H1 (cell line): ENCODE results near the gene BLOC1S4. TPM values are rescaled to one million over a fixed set of nuclear protein-coding genes. Genes with fewer than 3 reads are reported as not detected.

Experiments used
- RAD21 ChIP-seq, 2 experiments: IDR thresholded peaks in 1 of 2; conservative IDR thresholded peaks in 1 of 2; 2 replicates each; pipeline ENCODE4 v1.6.1; 2011; ENCODE audit warnings: low read depth in 2 of 2, low read length in 2 of 2, improper control_type of control experiment in 1 of 2, inconsistent platforms in 1 of 2, mild to moderate bottlenecking in 1 of 2, moderate library complexity in 1 of 2
- polyA plus RNA-seq, 7 experiments: library from polyadenylated mRNA; depleted of rRNA in 3 of 7; stranded (reverse) in 5 of 7; unstranded in 2 of 7; fragments of >200 nt in 5 of 7; fragments of 200-250 nt in 2 of 7; gene quantifications; 1 replicate in 5 of 7; 2 replicates in 1 of 7; 4 replicates in 1 of 7; pipeline versions ENCODE4 v1.2.1 to v1.2.3, GENCODE V29; 2011 to 2013; ENCODE audit warnings: missing spikeins in 2 of 7, mixed read lengths in 2 of 7
- total RNA-seq: library from RNA; stranded (reverse); fragmentation: NEBNext Ultra II Directional; extraction: Animal tissue kit (Norgen Biotek cat#: 25700); gene quantifications from 2 replicates; pipeline ENCODE4 v1.2.1, GENCODE V29; 2021
- TF ChIP-seq, protein P1 (sequence below): IDR thresholded peaks from 2 replicates; pipeline ENCODE4 v1.6.1; 2012; ENCODE audit warnings: inconsistent platforms
- TF ChIP-seq, protein P2 (sequence below): IDR thresholded peaks from 2 replicates; pipeline ENCODE4 v1.6.1; 2012; ENCODE audit warnings: low read length, inconsistent platforms

Gene BLOC1S4
- total and polyA plus RNA-seq, 2 of the 8 experiments (the other 6 are each of a cell fraction or from before 2014, with no cell fraction given) = 19.1 to 27.8 TPM

DNA sequence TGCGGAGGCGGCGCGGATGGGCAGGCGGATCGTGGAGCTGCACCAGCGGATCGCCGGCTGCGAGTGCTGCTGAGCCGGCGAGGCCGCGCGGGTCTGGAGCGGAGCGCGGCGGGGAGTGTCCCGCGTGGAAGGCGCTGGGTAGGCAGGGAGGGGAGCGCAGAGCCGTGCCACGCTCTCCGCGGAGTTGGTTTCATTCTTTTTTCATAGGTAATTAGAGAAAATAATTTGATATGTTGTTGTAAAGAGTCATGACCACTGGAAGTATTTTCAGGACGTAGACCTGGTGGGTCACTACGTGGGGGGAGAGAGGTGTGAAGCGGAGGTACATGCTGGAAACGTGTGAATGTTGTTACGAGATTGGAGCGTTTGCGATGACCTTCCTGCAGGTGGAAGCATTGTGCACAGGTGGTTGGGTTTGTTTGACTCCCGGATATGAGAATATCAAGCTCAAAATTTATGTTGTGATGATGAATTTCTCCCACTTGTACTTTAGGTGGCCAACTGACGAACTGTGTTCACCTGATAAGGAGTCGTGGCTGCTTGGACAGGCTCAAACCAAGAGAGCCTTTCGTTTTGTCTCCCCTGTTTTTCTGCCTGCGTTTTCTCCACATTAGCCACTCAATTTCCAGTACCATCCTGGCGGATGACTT, 41.3 kb upstream of the BLOC1S4 start (continued):
- TF ChIP-seq, protein P1, sequence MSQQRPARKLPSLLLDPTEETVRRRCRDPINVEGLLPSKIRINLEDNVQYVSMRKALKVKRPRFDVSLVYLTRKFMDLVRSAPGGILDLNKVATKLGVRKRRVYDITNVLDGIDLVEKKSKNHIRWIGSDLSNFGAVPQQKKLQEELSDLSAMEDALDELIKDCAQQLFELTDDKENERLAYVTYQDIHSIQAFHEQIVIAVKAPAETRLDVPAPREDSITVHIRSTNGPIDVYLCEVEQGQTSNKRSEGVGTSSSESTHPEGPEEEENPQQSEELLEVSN = peak; percentile 79
- TF ChIP-seq RAD21 (IDR thresholded peaks at IDR 0.05 in 1 of 2, conservative IDR thresholded peaks at IDR 0.05 in 1 of 2; ENCODE audit: low read depth in 2 of 2, low read length in 2 of 2) = peak; percentile 41 to 46; a peak in 3 of 4 replicates
- TF ChIP-seq, protein P2, sequence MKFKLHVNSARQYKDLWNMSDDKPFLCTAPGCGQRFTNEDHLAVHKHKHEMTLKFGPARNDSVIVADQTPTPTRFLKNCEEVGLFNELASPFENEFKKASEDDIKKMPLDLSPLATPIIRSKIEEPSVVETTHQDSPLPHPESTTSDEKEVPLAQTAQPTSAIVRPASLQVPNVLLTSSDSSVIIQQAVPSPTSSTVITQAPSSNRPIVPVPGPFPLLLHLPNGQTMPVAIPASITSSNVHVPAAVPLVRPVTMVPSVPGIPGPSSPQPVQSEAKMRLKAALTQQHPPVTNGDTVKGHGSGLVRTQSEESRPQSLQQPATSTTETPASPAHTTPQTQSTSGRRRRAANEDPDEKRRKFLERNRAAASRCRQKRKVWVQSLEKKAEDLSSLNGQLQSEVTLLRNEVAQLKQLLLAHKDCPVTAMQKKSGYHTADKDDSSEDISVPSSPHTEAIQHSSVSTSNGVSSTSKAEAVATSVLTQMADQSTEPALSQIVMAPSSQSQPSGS = no peak
